ENCODE measurements around the gene MSI2.
"Not testable (repeated sequence)": the region's sequence is repeated elsewhere in the genome, so short reads cannot be mapped to it uniquely, and the experiment has no call there.

MSI2 gene

GRCh38 chr17:57294101-57294500 lies 37.8 kb downstream of the MSI2 start:
- no peak for DNase-seq

DNA sequence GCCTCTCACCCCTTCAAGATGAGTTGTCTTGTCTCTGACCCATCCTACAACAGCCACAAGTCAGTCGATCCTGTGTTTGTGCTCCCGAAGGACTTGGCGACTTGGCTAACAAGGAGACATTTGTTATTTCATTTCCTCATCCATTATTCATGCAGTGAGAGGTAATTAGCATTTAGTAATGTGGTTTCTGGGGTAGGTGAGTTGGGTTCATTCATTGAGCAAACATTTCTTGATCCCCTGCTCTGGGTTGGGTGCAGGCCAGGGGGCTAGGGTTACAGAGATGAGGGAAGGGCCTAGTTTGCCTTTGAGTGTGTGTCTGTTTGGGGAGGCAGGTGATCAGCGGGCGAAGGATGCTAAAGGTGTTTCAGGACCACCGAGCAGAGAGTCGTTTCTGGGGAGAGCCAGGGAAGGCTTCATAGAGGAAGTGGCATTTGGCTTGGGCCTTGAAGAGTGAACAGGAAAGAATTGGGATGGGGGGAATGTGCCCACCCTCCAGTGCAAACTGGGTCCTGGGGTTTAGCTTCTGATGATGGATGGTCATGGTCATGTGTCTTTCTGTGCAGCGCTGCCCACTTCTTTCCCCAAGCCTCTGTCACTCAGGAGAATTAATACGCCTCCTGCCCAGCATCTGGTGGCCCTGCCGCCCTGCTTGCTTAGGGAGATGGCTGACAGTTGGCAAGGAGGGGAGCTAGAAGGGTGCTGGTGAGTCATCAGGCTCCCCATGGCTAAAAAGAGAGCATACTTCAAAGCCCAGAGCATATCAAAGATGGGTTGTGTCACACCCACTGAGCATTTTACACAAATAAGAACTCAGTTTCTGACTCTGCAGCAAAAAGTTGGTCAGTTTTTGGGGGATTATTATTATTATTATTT lies 38.5 kb downstream of the MSI2 start:
- peak in 1 of 2 experiments; percentile 34 for DNase-seq

DNA sequence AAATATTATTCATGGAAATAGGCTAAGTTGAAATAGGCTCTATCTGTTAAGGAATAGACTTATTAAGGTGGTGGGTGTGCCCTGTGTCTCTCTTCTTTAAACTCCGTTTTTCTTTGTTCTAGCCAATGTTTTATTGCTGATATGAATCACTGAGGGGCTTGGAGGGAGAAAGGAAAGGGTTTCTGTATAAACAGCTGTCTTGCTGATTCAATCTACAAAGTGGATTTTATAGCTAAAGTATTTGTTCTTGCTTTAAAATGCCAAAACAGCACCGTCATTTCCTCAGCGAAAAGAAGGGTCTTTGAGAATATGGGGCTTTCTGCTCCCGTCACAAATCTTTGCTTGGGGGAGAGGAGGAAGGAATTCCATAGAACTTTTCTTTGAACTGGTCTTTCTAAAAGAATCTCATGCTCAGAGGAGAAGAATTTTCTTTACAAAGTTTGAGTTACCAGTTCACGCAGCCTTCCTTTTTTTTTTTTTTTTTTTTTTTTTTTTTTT lies 39.3 kb downstream of the MSI2 start:
- no peak for DNase-seq

DNA sequence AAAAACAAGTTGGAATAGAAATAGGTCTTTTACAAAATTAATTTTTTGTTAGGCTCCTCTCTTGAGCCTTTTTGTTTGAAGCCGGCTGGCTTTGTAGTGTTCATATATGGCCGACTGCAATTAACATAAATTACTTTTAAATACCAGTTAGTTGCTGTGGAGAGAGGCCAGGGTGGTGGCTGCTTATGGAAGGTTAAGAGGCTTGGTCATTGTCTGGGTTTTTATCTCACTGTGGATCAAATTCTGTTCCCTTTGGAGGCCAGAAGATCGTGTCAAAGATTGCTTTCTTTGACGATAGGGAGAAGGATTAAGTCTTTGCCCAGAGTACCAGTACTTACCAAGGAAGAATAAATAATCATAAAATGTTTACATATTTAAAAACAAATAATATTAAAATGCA lies 39.9 kb downstream of the MSI2 start:
- DNase-seq: peak; percentile 26 to 71

DNA sequence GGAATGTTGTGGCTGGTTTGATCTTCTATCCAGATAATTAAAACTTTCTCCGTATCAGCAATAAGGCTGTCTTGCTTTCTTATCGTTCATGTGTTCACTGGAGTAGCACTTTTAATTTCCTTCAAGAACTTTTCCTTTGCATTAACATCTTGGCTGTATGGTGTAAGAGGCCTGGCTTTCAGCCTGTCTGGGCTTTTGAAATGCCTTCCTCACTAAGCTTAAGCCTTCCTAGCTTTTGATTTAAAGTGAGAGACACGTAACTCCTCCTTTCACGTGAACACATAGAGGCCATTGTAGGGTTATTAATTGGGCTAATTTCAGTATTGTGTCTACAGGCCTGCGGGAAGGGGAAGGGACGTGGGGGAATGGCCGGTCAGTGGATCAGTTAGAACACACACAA lies 42.9 kb downstream of the MSI2 start:
- no peak for DNase-seq

- DNase-seq: not testable (repeated sequence)
These were observed 44.3 kb downstream of the MSI2 start for GRCh38 chr17:57300592-57300991.

GRCh38 chr17:57302690-57303465 lies 46.6 kb downstream of the MSI2 start:
- DNase-seq: no peak

DNA sequence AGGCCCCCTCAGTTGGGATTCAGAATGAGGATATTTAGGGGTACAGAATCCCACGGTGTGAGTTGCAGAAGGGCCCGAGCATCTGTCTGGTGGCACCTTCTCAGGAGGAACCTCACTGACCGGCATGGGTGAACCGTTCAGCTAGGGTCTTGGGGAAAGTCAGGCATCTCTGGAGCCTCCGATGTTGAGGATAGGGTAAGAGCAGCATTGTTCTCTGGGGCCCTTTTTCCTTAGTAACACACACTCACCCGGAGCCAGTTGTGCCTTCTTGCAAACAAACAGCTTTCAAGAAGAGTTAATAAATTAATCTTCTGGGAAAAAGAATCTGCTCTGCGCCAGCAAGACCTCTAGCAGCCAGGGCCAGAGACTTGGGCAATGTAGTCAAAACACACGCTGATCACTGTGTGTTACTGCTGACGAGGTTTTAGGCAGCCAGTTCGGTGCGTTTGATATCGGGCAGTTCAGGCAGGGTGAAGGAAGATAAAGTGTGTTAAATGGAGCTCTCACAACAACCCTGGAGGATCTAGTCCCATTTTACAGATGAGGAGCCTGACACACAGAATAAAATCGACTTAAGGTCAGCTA lies 48.9 kb downstream of the MSI2 start:
- no peak for DNase-seq

DNA sequence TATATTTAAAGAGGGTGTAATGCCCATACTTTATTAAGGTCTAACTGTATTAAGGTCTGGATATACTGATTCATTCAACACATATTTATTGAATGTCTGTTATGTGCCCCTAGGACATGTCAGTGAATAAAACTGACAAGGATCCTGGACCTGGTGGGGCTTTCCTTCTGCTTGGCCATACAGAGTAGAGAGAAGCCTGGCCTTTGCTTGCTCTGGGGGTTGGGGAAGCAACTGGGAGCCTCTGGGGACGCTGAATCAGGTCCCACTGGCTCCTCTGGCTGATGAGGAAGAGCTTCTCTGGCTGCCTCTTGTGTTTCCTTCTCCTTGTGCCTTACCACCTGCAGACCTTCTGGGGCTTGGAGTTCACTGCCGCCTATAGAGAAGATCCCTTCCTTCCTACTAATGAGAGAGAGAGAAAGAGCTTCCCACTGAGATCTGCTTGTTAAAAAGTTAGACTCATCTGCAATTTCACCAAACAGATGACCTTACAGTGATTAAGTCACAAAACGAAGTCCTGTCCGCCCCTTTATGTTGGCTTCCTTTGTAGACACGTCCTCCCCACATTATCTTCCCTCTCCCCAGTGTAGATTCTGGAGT lies 49.7 kb downstream of the MSI2 start:
- DNase-seq: no peak

DNA sequence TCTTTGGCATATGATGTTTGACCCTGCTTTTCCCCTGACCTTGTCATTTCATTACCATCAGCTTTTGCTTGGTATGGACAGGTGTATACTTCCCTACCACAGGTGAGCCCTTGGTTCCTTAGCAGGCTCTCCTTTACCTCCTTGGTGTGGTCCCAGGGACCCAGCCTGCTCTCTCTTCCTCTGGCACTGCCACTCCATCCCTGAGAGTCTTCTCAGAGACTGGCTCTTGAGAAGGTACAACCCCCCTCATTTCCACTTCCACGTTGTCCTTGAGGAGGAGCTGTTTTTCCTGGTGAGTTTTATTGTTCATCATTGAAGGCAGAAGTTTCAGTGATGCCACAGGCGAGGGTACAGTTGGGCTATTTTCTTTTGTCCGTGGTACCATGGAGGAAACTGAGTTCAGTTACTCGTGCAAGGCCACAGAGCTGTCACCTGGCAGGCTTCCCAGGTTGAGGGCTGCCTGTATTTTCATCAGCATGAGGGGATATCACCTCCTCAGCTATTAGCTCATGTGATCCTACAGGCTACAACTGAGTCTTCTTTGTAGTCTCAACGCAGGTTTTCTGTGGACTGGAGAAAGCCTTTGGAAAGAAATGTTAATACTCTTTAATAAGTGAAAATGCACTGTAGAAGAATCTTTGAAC lies 52.3 kb downstream of the MSI2 start:
- DNase-seq: no peak

GRCh38 chr17:57309479-57309878 lies 53.2 kb downstream of the MSI2 start:
- no peak for DNase-seq

- DNase-seq: no peak
These were observed 55.2 kb downstream of the MSI2 start for GRCh38 chr17:57311281-57312216.

DNA sequence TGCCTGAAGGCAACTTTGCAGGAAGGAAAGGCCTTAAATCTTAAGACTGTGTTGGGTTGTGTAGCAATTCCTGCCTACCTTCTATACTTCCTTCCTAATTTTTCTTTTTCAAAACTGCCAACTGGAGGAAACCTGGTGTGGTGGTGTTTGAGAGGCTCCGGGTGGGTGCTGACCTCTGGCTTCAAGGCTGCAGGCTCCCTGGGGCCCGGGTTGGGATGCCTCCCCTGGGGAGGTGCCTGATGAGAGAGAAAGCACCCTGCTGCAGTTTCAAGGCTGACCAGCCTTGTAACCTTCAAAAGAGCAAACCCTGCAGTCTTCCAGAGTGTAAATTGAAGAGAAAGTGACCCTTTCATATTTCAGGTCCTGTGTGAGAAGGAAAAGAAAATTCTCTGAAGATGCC lies 55.9 kb downstream of the MSI2 start:
- no peak for DNase-seq

DNA sequence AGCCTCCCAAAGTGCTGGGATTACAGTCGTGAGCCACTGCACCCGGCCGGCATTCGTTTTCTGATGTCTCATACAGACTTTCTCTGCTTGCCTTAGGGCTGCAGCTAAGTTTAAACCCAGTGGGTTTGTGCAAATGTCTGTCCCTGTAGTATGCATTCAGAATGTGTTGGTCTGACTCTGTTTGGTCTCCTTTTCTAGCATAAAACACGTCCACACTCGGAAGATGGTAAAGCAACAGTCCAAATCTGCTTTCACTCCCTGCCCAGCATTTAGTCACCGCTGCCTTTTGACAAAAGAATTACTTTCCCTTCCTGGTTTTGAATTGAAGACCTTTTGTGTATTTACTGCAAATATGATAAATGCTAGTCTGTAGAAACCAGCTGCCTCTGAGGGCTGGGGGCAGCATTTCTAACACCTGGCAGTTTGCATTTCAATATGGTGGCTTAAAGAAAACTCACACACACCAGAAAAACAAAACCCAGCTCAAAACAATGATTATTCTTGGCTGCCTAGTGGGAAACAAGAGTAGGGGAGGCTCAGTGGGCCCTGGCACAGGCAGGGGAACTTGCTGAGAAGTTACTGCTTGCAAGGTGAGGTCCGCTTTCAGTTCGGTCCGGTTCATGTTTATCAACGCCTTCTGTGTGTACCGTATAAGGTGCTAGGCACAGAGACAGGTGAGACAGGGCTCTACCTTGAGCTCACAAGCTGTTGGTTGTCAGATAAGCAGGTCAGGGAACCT lies 56.9 kb downstream of the MSI2 start:
- no peak for DNase-seq

GRCh38 chr17:57315061-57316015 lies 59.0 kb downstream of the MSI2 start:
- no peak for DNase-seq

GRCh38 chr17:57316361-57316760 lies 60.0 kb downstream of the MSI2 start:
- no peak for DNase-seq

GRCh38 chr17:57317079-57317478 lies 60.8 kb downstream of the MSI2 start:
- DNase-seq: no peak

- DNase-seq: no peak
These were observed 62.6 kb downstream of the MSI2 start for GRCh38 chr17:57318913-57319312.

DNA sequence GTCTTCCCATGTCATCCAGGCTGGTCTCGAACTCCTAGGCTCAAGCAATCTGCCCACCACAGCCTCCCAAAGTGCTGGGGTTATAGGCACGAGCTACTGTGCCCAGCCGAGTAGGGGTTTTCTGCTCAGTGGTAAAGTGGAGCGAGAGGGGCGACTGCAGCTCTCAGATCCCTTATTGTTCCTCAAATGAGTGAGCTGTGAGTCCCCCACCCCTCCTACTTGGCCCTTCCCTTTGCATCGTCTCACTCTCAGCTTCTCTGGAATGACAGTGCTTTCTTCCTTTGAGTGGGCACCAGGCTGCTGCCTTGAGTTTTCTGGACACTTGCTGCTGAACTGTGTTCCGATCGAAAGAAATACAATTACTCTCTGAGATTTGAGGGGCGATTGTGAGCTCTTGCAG lies 63.5 kb downstream of the MSI2 start:
- DNase-seq: no peak

- no peak for DNase-seq
These were observed 67.1 kb downstream of the MSI2 start for GRCh38 chr17:57323391-57323790.

Data from NCI-H1930 (cell line).